Measurements from ENCODE around the gene CCDC74A.
"Not testable (repeated sequence)": the region's sequence is repeated elsewhere in the genome, so short reads cannot be mapped to it uniquely, and the experiment has no call there.

The CCDC74A gene

DNA sequence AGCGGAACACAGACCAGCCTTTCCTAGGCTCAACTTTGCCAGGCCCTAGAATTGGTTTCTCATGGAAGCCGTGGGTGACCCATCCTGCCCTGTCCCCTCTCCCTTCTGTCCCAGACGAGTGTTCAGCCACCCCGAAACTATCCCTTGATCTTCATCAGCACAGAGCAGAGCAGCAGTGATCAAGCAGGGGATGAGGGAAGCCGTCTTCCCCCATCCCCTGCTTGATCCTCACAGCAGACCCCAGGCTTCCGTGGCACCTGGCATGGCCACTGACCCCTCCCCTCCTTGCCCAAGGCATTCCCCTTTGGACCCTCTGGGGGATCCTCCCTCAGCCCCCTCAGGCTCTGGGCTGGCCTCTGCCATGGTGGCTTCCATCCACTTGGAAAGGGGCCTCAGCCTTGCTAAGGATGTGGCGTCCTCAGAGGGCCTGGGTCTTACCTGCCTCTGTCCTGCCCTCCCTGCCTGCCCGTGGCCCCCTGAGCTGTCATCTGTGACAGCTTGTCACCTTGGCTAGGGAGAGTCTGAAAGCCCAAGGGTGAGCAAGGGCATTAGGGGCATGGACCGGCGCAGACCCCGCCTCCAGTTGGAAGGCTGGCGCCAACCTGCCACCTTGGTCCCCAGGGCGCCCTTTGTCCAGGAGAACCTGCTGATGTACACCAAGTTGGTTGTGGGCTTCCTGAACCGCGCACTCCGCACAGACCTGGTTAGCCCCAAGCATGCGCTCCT is 10.4 kb upstream of the CCDC74A start:
- Mint-ChIP-seq H3K4me3 (no peak overlapping the region), H3K4me1 (ENCODE audit: low read depth) (peaks cover 11% of the 10 kb centered on the region), H3K9me3 (no peaks in the 10 kb centered on the region), H3K36me3 (ENCODE audit: low read depth) (peaks cover 17% of the 10 kb centered on the region), H3K27ac (no peak overlapping the region), H3K27me3 (ENCODE audit: low read depth) (no peaks in the 10 kb centered on the region)

DNA sequence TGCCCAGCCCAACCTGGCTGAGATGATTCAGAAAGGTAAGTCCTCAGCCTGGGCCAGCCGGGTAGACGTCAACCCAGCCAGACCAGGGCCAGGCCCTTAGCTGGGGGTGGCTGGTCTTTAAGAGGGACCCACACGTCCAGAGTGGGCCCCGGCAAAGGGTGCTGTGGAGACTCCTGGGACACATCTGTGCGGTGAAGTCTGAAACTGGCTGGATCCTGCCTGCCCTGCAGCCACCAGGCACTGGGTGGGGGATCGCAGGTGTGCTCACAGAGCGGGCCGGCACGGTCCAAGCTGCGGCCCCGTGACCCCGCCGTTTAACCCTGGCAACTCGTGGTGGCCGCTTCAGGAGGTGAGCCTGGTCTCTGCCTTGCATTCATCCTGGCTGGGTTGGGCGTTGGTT is 9.8 kb upstream of the CCDC74A start:
- H3K4me1 Mint-ChIP-seq (ENCODE audit: low read depth); H3K27me3 Mint-ChIP-seq (ENCODE audit: low read depth); H3K4me3 Mint-ChIP-seq; H3K27ac Mint-ChIP-seq; H3K9me3 Mint-ChIP-seq: not testable (repeated sequence)
- peaks cover 14% of the 10 kb centered on the region for H3K36me3 Mint-ChIP-seq (ENCODE audit: low read depth)

DNA sequence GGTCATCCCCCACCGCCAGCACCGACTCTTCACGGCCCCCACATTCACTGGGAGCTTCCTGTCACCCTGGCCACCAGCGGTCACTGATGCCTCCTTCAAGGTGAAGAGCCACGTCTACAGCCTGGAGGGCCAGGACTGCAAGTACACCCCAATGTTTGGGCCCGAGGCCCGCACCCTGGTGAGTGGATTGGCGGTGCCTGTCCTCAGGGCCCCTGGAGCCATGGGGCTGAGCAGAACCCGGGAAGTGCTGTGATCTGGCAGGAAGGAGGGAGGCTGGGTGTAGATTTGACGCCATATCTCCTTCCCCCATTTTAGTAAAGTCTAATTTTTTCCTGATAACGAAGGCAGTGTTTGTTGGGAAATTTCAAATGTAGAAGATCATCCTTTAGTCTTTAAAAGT is 9.2 kb upstream of the CCDC74A start:
- not testable (repeated sequence) for H3K27ac Mint-ChIP-seq; H3K27me3 Mint-ChIP-seq (ENCODE audit: low read depth); H3K4me1 Mint-ChIP-seq (ENCODE audit: low read depth); H3K4me3 Mint-ChIP-seq; H3K9me3 Mint-ChIP-seq
- peaks cover 14% of the 10 kb centered on the region for H3K36me3 Mint-ChIP-seq (ENCODE audit: low read depth)

DNA sequence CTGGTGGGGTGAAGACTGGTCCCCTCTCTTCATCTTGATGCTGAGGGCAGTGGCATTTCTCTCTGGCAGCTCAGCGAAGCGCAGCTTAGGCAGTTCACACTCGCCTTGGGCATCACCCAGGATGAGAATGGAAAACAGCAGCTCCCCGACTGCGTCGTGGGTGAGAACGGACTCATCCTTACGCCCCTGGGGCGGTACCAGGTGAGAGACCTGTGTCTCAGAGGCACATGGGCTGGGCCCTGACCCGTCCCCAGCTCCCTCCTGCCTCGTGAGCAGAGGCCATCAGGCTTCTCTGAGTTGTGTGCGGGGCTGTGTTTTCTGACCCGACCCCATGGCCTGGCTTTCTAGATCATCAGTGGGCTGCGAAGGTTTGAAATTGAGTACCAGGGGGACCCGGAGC is 8.2 kb upstream of the CCDC74A start:
- Mint-ChIP-seq H3K27ac (no peak overlapping the region), H3K4me3 (no peak overlapping the region), H3K4me1 (ENCODE audit: low read depth) (peaks cover 4% of the 10 kb centered on the region), H3K36me3 (ENCODE audit: low read depth) (peaks cover 12% of the 10 kb centered on the region), H3K27me3 (ENCODE audit: low read depth) (no peaks in the 10 kb centered on the region), H3K9me3 (no peaks in the 10 kb centered on the region)

DNA sequence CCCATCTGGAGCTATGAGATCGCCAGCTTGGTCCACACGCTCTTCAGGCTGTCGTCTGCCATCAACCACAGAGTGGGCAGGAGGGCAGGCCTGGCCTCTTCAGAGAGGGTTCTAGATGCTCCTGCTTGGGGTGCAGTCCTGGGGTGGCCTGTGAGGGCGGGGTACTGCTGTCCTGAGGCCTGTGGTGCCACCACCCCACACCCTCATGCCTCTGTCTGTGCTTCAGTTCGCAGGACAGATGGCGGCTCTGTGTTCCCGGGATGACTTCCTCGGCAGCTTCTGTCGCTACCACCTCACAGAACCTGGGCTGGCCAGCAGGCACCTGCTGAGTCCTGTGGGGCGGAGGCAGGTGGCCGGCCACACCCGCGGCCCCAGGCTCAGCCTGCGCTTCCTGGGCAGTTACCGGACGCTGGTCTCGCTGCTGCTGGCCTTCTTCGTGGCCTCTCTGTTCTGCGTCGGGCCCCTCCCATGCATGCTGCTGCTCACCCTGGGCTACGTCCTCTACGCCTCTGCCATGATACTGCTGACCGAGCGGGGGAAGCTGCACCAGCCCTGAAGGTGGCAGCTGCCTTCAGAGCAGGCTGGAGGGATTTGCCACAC is 7.7 kb upstream of the CCDC74A start:
- not testable (repeated sequence) for H3K27ac Mint-ChIP-seq; H3K4me1 Mint-ChIP-seq (ENCODE audit: low read depth); H3K27me3 Mint-ChIP-seq (ENCODE audit: low read depth); H3K4me3 Mint-ChIP-seq; H3K9me3 Mint-ChIP-seq
- peaks cover 12% of the 10 kb centered on the region for H3K36me3 Mint-ChIP-seq (ENCODE audit: low read depth)

DNA sequence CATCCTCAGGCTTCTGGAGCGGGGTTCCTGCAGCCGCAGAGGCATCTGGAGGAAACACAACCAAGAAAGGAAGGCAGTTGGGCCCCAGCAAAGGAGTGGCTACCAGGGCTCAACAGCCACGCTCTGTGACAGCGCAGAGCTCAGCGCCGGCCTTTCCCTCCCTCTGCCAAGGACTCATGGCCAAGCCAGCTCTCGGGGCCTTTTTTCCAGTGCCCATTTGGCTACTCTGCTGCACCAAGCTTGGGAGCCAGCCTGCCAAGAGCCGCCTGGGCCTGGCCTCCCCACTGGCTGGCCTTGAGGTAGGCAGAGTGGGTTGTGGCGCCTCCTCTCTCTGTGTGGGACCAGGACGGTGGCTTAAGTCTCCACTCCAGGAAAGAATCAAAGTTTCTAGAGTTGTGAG is 7.2 kb upstream of the CCDC74A start:
- Mint-ChIP-seq H3K4me3 (no peak overlapping the region), H3K4me1 (ENCODE audit: low read depth) (no peaks in the 10 kb centered on the region), H3K27ac (no peak overlapping the region), H3K27me3 (ENCODE audit: low read depth) (no peaks in the 10 kb centered on the region), H3K9me3 (no peaks in the 10 kb centered on the region), H3K36me3 (ENCODE audit: low read depth) (peaks cover 12% of the 10 kb centered on the region)

DNA sequence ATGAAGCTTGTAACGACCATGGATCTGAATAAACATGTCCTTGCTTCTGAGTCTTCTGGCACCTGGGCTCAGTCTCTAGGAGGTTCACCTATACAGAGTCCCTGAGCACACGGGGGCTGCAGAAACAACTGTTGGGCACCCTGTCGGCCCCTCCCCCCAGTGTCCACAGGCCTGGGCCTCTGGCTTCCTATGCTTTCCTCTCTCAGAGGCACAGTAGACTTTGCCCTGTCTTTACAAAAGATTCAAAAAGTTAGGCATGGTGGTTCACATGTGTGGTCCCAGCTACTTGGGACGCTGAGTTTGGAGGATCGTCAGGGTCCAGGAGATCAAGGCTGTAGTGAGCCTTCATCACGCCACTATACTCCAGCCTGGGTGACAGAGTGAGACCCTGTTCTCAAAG is 6.2 kb upstream of the CCDC74A start:
- H3K9me3 Mint-ChIP-seq; H3K27me3 Mint-ChIP-seq (ENCODE audit: low read depth); H3K4me1 Mint-ChIP-seq (ENCODE audit: low read depth); H3K27ac Mint-ChIP-seq; H3K4me3 Mint-ChIP-seq: not testable (repeated sequence)
- H3K36me3 Mint-ChIP-seq (ENCODE audit: low read depth), result peaks cover 12% of the 10 kb centered on the region

DNA sequence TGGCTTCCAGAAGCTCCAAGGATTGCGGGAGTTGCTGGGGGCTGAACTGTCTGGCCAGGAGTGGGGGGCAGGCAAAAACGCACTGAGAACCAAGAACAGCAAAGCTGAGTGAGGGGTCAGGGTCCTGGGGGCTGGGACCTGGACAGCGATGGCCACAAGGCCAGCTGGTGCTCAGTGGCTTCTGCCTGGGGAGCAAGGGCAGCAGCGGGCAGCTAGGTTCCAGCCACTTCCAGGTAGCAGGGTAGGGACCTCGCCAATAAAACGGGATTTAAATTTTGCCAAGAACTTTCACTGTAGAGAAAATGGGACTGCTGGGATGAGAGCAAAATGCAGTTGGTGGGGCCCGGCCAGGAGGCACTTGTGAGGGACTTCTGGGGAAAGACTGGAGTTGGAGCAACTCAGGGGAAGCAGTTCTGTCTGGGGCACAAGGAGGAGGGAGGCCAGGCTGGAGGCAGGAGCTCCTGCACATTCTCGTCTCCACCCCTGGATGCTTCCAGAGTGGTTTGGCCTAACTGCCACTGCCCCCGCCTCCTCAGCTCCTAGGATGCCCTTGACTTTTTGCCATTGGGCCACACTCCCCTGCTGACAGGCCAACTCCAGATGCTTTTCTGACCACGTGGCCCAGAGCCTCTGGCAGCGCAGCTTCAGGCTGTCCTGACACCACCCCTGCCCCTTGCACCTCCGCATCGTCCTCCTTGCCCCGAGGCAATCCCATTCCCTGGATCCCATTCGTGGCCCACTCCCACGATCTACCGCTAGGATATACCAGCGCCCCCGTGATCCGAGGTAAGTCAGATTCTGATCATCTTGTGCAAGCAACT is 5.5 kb upstream of the CCDC74A start:
- Mint-ChIP-seq H3K9me3 (no peaks in the 10 kb centered on the region), H3K4me3 (no peak overlapping the region), H3K36me3 (ENCODE audit: low read depth) (peaks cover 8% of the 10 kb centered on the region), H3K4me1 (ENCODE audit: low read depth) (peaks cover 4% of the 10 kb centered on the region), H3K27ac (no peak overlapping the region), H3K27me3 (ENCODE audit: low read depth) (no peaks in the 10 kb centered on the region)

DNA sequence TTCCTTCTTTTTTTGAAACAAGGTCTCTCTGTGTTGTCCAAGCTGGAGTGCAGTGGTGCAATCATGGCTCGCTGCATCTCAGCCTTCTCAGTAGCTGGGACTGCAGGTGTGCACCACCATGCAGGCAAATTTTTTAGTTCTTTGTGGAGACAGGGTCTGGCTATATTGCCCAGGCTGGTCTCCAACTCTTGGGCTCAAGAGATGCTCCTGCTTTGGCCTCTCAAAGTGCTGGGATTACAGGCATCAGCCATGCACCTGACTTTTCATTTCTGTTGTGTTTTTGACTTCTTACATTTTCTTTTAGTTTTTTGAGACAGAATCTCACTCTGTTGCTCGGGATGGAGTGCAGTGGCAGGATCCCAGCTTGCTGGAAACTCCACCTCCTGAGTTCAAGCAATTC is 2.4 kb upstream of the CCDC74A start:
- not testable (repeated sequence) for H3K4me3 Mint-ChIP-seq; H3K27ac Mint-ChIP-seq; H3K36me3 Mint-ChIP-seq (ENCODE audit: low read depth); H3K9me3 Mint-ChIP-seq; H3K27me3 Mint-ChIP-seq (ENCODE audit: low read depth)
- H3K4me1 Mint-ChIP-seq (ENCODE audit: low read depth), result peaks cover 13% of the 10 kb centered on the region

DNA sequence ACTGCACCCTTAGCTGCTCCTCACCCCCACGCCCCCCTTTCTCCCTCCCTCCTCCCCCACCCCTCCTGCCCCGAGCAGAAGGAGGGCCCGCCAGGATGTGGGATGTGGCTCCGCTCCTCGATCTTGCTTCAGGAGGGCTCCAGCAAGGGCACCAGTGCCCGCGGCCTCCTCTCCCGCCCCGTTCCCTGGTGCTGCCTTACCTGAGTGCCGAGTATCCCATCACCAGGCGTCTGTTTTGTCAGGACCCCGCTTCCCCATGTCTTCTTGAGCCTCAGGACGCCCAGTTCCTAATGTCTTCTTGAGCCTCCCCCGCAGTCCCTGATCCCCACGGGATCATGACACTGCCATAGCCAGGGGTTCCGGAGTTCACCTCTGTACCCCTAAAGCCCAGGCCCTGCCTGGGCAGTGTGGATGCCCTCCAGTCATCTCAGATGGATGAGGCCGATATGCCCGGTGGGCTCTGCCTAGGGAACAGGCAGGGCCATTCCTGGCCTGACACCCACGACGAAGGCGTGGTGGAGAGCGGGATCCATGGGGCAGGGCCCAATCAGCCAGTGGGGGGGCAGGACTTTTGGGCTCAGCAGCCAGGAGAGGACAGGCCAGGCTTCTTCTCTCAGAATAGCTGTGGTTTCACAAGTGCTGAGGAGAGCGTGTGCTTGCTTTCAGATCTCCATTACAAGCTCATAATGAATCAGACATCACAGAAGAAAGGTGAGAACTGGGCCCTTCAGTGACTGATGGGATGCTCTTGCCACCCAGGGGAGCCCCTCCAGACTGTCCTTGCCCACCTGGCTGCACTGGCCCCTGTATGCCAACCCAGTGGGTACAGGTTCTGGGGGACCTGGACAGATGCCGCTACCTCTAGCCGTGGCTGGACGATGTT is 1.5 kb downstream of the CCDC74A start:
- peaks cover 13% of the 10 kb centered on the region for H3K4me1 Mint-ChIP-seq (ENCODE audit: low read depth)
- peak overlapping the region; percentile 69 for H3K4me3 Mint-ChIP-seq
- H3K27ac Mint-ChIP-seq; H3K36me3 Mint-ChIP-seq (ENCODE audit: low read depth); H3K9me3 Mint-ChIP-seq; H3K27me3 Mint-ChIP-seq (ENCODE audit: low read depth): not testable (repeated sequence)

DNA sequence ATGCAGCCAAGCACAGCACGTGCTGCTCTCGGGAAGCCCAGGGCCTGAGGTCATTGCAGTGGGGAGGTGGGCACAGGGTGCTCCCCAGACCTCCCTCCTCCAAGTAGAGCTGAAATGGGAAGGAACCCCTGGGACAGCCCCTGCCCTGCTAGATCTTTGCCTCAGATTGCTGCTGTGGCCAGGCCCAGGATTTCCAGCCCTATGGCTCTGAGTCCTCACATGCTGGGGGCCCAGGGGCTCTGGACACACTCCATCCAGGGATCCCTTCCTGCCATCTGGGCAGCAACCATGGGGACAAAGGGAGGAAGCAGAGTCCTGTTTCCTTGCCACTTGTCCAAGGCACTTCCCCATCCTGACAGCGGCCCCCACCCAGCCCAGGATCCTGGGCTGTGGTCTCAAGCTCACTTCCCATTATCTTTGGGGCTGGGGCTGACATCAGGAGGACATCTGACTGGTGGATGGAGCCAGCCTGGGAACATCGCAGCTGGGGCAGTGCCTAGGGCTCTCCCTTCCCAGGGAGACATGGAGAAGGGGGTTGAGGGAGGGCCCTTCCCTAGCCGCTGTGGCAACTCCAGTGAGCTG is 2.3 kb downstream of the CCDC74A start:
- H3K4me1 Mint-ChIP-seq (ENCODE audit: low read depth), result peaks cover 13% of the 10 kb centered on the region
- not testable (repeated sequence) for H3K27me3 Mint-ChIP-seq (ENCODE audit: low read depth); H3K36me3 Mint-ChIP-seq (ENCODE audit: low read depth); H3K9me3 Mint-ChIP-seq; H3K27ac Mint-ChIP-seq
- H3K4me3 Mint-ChIP-seq, result peak overlapping the region; percentile 69

DNA sequence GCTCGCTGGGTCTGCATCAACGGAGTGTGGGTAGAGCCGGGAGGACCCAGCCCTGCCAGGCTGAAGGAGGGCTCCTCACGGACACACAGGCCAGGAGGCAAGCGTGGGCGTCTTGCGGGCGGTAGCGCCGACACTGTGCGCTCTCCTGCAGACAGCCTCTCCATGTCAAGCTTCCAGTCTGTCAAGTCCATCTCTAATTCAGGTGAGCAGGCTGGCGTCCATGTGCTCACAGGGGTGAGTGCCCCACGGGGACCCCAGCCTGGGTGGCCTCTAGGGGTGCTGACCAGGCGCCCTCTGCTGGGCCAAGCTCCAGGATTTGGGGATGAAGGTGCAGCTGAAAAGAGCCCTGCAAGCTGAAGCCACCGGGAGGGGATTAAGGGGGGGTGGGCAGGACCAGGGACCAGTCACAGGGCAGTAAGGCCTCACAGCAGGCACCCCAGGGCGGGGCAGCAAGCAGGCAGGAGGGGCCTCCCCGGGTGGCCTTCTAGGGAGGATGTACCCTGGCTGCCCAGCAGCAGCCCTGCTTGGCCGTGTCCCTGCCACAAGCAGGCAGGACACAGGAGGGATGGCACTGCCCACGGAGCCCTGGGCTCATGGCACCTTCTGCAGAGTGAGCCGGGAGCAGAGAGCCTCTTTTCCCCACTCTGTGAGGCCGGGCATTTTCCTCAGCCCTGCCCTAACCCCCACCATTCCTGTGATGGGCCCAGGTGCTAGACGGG is 3.1 kb downstream of the CCDC74A start:
- H3K27ac Mint-ChIP-seq; H3K4me3 Mint-ChIP-seq; H3K27me3 Mint-ChIP-seq (ENCODE audit: low read depth); H3K36me3 Mint-ChIP-seq (ENCODE audit: low read depth); H3K9me3 Mint-ChIP-seq: not testable (repeated sequence)
- peaks cover 13% of the 10 kb centered on the region for H3K4me1 Mint-ChIP-seq (ENCODE audit: low read depth)

DNA sequence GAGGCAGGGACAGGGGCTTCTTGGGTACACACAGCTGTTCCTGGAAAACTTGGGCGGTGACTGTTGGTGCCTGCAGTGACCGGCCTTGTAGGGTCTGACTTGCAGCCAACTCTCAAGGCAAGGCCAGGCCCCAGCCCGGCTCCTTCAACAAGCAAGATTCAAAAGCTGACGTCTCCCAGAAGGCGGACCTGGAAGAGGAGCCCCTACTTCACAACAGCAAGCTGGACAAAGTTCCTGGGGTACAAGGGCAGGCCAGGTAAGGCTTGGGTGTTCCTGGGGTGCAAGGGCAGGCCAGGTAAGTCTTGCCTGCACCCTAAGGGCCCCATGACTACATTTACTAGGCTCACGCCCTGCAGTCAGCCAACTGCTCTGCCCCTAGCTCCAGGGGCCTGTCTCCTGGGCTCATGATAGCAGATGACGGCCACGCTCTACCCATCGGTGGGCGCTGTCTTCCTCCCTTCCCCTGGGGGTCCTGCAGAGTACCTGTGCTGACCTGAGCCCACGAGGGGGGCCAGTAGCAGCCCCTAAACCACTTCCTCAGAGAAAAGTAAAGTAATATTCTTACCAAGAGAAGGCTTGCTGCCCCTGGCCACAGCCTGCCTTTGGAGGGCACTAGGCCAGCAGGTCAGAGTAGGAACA is 4.0 kb downstream of the CCDC74A start:
- H3K4me1 Mint-ChIP-seq (ENCODE audit: low read depth), result peaks cover 11% of the 10 kb centered on the region
- H3K9me3 Mint-ChIP-seq; H3K27ac Mint-ChIP-seq; H3K4me3 Mint-ChIP-seq; H3K36me3 Mint-ChIP-seq (ENCODE audit: low read depth); H3K27me3 Mint-ChIP-seq (ENCODE audit: low read depth): not testable (repeated sequence)
